GM19043 (cell line): ENCODE measurements around the gene CIART.
"Not testable (repeated sequence)": the region's sequence is repeated elsewhere in the genome, so short reads cannot be mapped to it uniquely, and the experiment has no call there.

Source experiments
- ATAC-seq: cut with Tn5 transposase; IDR thresholded peaks from one replicate; pipeline ENCODE4 v1.9.1; 2021; ENCODE audit warnings: low read depth; ENCODE audit not compliant: unreplicated experiment

CIART gene

DNA sequence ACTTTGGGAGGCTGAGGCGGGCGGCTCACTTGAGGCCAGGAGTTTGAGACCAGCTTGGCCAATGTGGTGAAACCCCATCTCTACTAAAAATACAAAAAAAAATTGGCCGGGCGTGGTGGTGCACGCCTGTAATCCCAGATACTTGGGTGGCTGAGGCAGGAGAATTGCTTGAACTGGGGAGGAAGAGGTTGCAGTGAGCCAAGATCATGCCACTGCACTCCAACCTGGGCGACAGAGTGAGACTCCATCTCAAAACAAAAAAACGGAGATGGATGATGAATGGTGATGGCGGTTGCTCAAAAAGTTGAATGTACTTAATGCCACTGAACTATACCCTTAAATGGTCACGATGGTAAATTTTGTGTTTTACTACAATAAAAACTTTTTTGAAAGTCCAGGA is 26.2 kb downstream of the CIART start:
- not testable (repeated sequence) for ATAC-seq

DNA sequence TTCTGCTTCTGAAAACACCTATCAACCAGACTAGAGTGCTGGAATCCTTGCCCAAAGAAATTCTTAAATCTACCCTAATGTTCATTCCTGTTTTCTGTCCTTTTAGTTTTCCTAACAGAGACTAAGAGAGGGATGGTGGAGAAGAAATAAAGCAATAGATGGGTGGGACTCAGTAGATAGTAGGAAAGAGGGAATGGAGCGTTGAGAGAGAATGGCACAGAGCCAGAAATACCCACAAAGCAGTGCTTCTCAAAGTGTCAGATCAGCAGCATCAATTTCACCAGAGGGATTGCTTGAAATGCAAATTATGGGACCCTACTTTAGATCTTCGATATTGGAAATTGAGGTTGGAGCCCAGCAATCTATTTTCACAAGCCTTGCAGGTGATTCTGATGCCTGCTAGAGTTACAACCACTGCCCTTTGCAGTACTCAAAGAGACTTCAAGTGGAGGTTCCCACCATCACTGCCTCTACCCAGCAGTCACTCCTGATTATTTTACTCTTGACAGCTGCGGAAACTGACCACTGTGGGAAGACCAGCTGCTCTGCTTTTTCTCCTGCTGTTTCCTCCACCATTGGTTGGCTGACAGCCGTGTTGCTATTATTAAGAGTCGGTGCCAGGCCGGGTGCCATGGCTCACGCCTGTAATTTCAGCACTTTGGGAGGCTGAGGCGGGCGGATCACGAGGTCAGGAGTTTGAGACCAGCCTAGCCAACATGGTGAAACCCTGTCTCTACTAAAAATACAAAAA is 27.6 kb downstream of the CIART start:
- no peak for ATAC-seq

DNA sequence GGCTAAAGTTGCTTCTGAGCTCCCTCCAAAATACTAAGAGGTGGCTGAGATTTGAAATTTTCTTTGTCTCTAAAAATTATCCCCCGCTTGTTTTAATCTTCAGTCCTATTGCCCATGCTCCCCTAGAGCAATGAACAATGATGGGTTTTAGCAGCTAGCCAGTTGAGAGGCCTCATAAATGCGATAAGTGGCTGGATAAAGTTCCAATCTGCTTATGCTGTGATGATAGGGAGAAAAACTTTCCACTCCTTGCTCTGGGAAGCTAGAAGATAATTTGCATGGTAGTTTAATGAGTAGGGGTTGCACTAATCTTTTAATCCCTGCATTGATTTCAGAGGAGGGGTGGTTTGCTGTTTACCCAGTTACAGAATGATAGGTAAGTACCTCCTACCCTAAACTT is 29.4 kb downstream of the CIART start:
- no peak for ATAC-seq

DNA sequence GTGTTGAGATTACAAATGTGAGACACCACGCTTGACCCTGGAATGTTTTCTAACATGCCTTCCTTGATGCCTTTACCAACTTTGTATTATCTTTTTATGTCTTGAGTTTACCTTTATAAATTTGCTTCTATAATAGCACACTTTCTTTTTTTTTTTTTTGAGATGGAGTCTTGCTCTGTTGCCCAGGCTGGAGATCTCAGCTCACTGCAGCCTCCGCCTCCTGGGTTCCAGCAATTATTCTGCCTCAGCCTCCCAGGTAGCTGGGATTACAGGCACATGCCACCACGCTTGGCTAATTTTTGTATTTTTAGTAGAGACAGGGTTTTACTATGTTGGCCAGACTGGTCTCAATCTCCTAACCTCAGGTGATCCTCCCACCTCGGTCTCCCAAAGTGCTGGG is 32.3 kb downstream of the CIART start:
- ATAC-seq: not testable (repeated sequence)

DNA sequence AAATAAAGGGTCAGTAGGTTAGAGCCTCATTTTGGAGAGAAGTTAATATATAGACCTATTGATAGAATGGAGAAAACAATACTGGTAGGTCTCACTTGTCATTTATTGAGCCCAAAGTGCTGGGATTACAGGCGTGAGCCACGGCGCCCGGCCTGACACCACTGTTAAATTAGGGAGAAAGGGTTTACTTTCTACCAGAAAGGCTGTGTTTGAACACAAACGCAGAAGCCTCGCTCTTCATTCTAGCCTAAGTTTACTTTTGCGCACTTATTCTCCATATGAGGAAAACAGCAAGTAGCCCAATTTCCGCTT is 38.3 kb downstream of the CIART start:
- ATAC-seq: no peak

DNA sequence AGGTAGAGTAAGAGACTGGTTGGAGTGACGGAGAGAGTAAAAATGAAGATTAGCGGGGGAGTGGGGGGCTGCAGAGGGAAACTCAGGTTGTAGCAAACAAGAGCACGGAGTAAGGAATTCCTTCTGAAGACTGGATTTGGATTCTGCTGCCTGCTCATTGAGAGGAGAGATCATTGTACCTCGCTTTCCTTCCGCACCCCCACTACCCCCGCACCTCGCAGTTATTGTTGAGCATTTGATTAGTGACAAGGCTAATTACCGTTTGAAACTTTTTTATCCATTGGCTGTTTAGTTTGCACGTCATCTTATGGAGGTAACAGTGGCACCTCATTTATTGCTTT is 39.4 kb downstream of the CIART start:
- no peak for ATAC-seq

DNA sequence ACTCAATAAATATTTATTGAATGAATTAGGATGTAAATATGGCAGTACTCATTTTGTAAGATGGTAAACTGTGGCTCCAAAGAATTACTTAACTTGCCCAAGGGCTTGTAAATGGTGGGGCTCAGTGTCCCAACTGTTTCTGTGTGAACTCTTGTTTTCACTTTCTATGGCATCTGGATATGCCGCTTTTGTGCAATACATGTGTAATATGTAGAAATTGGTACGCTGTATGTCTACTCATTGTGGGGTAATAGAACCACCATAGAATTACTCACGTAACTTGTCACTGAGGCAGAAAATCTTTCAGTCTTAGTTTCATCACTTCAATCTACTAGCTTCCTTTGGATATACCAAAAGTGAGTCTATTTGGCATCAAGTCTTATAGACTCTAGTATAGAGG is 40.0 kb downstream of the CIART start:
- ATAC-seq: no peak

DNA sequence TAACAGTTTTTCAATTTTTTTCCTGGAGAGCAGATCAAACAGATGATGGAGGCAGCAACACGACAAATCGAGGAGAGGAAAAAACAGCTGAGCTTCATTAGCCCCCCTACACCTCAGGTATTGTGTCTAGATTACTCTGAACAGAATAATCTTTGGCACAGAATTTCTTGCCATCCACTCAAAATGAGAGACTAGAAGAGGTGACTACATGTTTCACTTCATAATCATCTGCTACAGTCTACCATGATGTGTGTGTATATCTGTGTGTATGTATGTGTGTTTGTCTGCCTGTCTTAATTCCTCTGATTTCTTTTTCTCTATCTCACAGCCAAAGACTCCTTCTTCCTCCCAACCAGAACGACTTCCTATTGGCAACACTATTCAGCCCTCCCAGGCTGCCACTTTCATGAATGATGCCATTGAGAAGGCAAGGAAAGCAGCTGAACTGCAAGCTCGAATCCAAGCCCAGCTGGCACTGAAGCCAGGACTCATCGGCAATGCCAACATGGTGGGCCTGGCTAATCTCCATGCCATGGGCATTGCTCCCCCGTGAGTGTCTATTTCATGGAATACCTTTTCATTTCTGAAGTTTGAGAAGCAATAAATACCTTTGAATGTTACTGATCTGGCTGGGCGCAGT is 50.4 kb downstream of the CIART start:
- no peak for ATAC-seq
